Loucy (cell line): ENCODE measurements around the gene CACNA1H.

Experiments
- CTCF ChIP-seq: fragments of 200-600 bp; sonication (generic); conservative IDR thresholded peaks from 2 replicates; pipeline ENCODE4 v1.5.1; 2014; ENCODE audit warnings: mild to moderate bottlenecking, antibody characterized with exemption, low read length
- EZH2phosphoT487 ChIP-seq: fragments of 200-600 bp; IDR thresholded peaks from 2 replicates; pipeline ENCODE4 v1.6.1; 2018; ENCODE audit warnings: antibody characterized with exemption, mild to moderate bottlenecking, moderate library complexity, borderline replicate concordance

GRCh38 chr16:1119766-1120576 lies 32.9 kb upstream of the CACNA1H start:
- TF ChIP-seq CTCF (no peak), EZH2phosphoT487 (no peak)
